Measurements from ENCODE around the gene CYP27A1.

The CYP27A1 gene

GRCh38 chr2:218822622-218823021 lies 40.7 kb downstream of the CYP27A1 start:
- Histone ChIP-seq H3K27me3 (replicated peaks) (peaks cover 14% of the 10 kb centered on the region), H3K27ac (no peak overlapping the region), H3K36me3 (replicated peaks) (no peaks in the 10 kb centered on the region), H3K4me3 (ENCODE audit: low read depth, low read length) (no peak overlapping the region)
- in situ Hi-C loops (cut with HindIII; ENCODE audit: low pct_ligation_motif_present, low sequenced_read_pairs): no loop called here
- no peak for TF ChIP-seq CTCF (IDR thresholded peaks at IDR 0.05; ENCODE audit: low read depth, low read length, missing control alignments)
- DNase-seq: no peak

DNA sequence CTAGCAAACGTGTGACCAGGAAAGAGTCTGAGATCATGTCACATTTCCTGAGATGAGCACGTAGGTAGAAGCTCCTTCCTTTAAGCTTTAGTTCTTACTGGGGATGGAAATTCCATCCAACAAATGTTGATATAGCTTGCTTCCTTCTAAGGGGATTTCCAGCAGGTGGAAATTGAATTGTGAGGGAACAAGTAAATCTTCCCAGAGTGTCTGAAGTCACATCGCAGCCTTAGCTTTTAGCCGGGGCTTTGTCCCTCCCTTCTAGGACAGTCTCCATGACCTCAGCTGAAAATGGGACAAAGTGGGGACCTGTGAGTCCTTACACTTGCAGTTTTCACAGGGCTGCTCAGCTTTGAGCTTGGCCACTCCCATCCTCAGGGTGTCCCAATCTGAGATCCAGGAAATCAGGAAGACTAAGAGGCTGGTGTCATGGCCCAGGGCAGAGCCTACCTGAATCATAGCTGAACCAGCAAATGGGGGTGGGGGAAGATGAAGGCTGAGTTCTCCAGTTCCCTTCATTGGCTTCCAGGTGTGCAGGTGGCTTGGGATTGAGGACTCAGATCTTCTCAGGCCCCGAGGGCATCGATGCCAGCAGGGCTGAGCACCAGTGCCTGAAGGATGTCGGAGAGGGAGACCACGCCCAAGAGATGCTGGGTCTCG lies 41.4 kb downstream of the CYP27A1 start:
- no peak overlapping the region for H3K4me3 ChIP-seq (ENCODE audit: low read depth, low read length)
- TF ChIP-seq CTCF (IDR thresholded peaks at IDR 0.05; ENCODE audit: low read depth, low read length, missing control alignments): no peak
- no peaks in the 10 kb centered on the region for H3K36me3 ChIP-seq (replicated peaks)
- in situ Hi-C loops (cut with HindIII; ENCODE audit: low pct_ligation_motif_present, low sequenced_read_pairs): no loop called here
- no peak overlapping the region for H3K27ac ChIP-seq
- DNase-seq: no peak
- peaks cover 16% of the 10 kb centered on the region for H3K27me3 ChIP-seq (replicated peaks)

DNA sequence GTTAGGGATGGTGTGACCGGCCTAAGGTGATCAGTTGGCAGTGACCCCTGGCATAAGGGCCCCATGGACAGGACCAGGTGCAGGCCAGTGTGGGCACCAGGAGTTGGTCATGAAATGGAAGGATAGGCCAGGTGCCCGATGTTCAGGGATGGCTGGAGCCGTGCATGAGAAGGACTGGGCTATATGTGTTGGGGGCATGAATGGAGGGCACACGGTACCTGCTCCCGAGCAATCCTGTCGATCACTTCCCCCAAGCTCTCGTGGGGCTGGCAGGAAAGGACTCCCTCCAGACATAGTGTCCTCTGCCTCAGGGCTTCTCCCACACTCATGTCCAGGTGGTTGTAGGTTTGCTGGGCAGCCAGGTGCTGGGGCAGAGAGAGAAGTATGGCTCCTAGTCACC lies 42.1 kb downstream of the CYP27A1 start:
- DNase-seq: no peak
- Histone ChIP-seq H3K36me3 (replicated peaks) (no peaks in the 10 kb centered on the region), H3K27me3 (replicated peaks) (peaks cover 16% of the 10 kb centered on the region), H3K4me3 (ENCODE audit: low read depth, low read length) (no peak overlapping the region), H3K27ac (no peak overlapping the region)
- TF ChIP-seq CTCF (IDR thresholded peaks at IDR 0.05; ENCODE audit: low read depth, low read length, missing control alignments): no peak
- in situ Hi-C loops (cut with HindIII; ENCODE audit: low pct_ligation_motif_present, low sequenced_read_pairs): no loop called here

- in situ Hi-C loops (cut with HindIII; ENCODE audit: low pct_ligation_motif_present, low sequenced_read_pairs): no loop called here
These were observed 44.8 kb downstream of the CYP27A1 start for GRCh38 chr2:218826791-218827190.

DNA sequence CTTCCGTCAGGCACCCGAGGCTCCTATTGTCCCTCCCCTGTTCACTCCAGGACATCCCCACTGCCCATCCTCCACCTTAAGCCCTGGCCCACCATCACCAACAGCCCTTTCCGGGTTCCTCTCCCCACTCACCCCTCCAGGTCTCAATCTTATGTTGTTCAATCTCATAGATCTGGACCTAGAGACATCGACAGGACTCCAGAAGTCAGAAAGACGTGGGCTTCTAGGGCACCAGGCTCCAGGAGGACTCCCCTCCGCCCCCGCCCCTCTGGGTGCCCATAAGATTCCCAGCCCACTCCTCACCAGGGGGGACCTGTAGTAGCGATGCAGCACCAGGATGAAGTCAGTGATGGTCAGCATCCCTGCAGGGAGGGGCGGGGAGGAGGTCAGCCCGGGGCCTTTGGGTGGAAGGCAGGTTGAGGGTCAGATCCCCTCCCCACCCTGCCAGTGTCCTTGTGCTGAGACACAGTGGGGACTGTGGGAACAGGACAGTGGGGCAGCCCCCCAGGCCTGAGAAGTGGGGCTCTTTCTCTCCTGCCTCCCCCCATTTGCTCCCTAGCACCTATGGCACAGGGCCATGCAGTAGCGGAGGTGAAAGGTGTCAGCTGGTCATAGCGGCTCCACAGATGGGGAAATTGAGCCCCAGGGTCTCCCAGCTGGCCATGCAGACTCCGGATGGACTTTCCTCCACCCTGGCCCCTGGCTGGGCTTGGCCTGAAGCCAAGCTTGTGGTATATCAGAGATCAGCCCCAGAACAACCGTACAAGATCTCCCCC lies 45.9 kb downstream of the CYP27A1 start:
- no peak for TF ChIP-seq CTCF (IDR thresholded peaks at IDR 0.05; ENCODE audit: low read depth, low read length, missing control alignments)
- H3K27me3 ChIP-seq (replicated peaks): peaks cover 24% of the 10 kb centered on the region
- in situ Hi-C loops (cut with HindIII; ENCODE audit: low pct_ligation_motif_present, low sequenced_read_pairs): no loop called here
- no peaks in the 10 kb centered on the region for H3K36me3 ChIP-seq (replicated peaks)
- DNase-seq: no peak
- H3K4me3 ChIP-seq (ENCODE audit: low read depth, low read length): no peak overlapping the region
- no peak overlapping the region for H3K27ac ChIP-seq

More at GRCh38 chr2:218826791-218827190, 44.8 kb downstream of the CYP27A1 start:
- H3K4me3 ChIP-seq (ENCODE audit: low read depth, low read length): no peak overlapping the region
- H3K27me3 ChIP-seq (replicated peaks): peaks cover 20% of the 10 kb centered on the region
- no peak overlapping the region for H3K27ac ChIP-seq
- H3K36me3 ChIP-seq (replicated peaks): no peaks in the 10 kb centered on the region
- no peak for DNase-seq
- TF ChIP-seq CTCF (IDR thresholded peaks at IDR 0.05; ENCODE audit: low read depth, low read length, missing control alignments): no peak

Measured in brain microvascular endothelial cell (primary cell).